Hepatocyte (in vitro differentiated cells): ENCODE data around the gene SYNGAP1. TPM values are rescaled to one million over a fixed set of nuclear protein-coding genes. Genes with fewer than 3 reads are reported as not detected.

Source experiments
- DNase-seq: peaks from one replicate; pipeline ENCODE4 v3.0.0-alpha.2; 2016; ENCODE audit warnings: low spot score
- H2AFZ ChIP-seq: fragments of 200-600 bp; sonication (generic); 2 replicates; pipeline ENCODE4 v1.6.0; 2016; ENCODE audit warnings: antibody characterized with exemption, mild to moderate bottlenecking
- H3K27ac ChIP-seq: fragments of 200-600 bp; sonication (generic); 2 replicates; pipeline ENCODE4 v1.5.1; 2016; ENCODE audit warnings: mild to moderate bottlenecking
- H3K27me3 ChIP-seq: fragments of 200-600 bp; sonication (generic); 2 replicates; pipeline ENCODE4 v1.6.1; 2016
- H3K36me3 ChIP-seq: fragments of 200-600 bp; sonication (generic); replicated peaks from 2 replicates; pipeline ENCODE4 v1.5.1; 2016; ENCODE audit warnings: low read depth; ENCODE audit not compliant: insufficient read depth
- H3K4me1 ChIP-seq: fragments of 200-600 bp; sonication (generic); 2 replicates; pipeline ENCODE4 v1.5.1; 2016; ENCODE audit warnings: mild to moderate bottlenecking, moderate library complexity; ENCODE audit not compliant: insufficient read depth
- H3K4me2 ChIP-seq: fragments of 200-600 bp; sonication (generic); 2 replicates; pipeline ENCODE4 v1.6.0; 2016
- H3K4me3 ChIP-seq: fragments of 200-600 bp; sonication (generic); 2 replicates; pipeline ENCODE4 v1.5.1; 2016; ENCODE audit warnings: mild to moderate bottlenecking
- H3K79me2 ChIP-seq: fragments of 200-600 bp; sonication (generic); 2 replicates; pipeline ENCODE4 v1.6.0; 2017; ENCODE audit warnings: mild to moderate bottlenecking
- H3K9me2 ChIP-seq: fragments of 200-600 bp; sonication (generic); replicated peaks from 2 replicates; pipeline ENCODE4 v1.6.0; 2017; ENCODE audit warnings: mild to moderate bottlenecking; ENCODE audit not compliant: insufficient read depth
- H3K9me3 ChIP-seq: fragments of 200-600 bp; sonication (generic); 2 replicates; pipeline ENCODE4 v1.5.1; 2016; ENCODE audit warnings: low read depth, mild to moderate bottlenecking
- H4K20me1 ChIP-seq: fragments of 200-600 bp; sonication (generic); 2 replicates; pipeline ENCODE4 v1.6.0; 2016; ENCODE audit warnings: mild to moderate bottlenecking; ENCODE audit not compliant: insufficient read depth, poor library complexity, severe bottlenecking
- EZH2 ChIP-seq: fragments of 200-600 bp; sonication (generic); IDR thresholded peaks from 2 replicates; pipeline ENCODE4 v1.6.1; 2016; ENCODE audit warnings: antibody characterized with exemption, mild to moderate bottlenecking, borderline replicate concordance
- EZH2phosphoT487 ChIP-seq: fragments of 200-600 bp; sonication (generic); IDR thresholded peaks from one replicate; pipeline ENCODE4 v1.6.1; 2018; ENCODE audit warnings: antibody characterized with exemption, mild to moderate bottlenecking, low read depth, moderate library complexity; ENCODE audit not compliant: unreplicated experiment, severe bottlenecking
- WGBS: methylation state at CpG from one replicate; pipeline ENCODE4 v1.1.6; 2016; ENCODE audit warnings: low lambda C conversion rate; ENCODE audit errors: missing lambda C conversion rate; 5-methylcytosine and 5-hydroxymethylcytosine counted together
- polyA plus RNA-seq: library from polyadenylated mRNA; unstranded; fragments of >200 nt; fragmentation: Nextera tagmentation; extraction: Ambion mirVana; gene quantifications from 2 replicates; pipeline ENCODE4 v1.2.1, GENCODE V29; 2016
- total RNA-seq: library from RNA; depleted of rRNA; stranded (reverse); fragments of >200 nt; gene quantifications from 2 replicates; pipeline ENCODE4 v1.2.3, GENCODE V29; 2014
- TF ChIP-seq, protein P1 (sequence below): fragments of 200-600 bp; sonication (generic); IDR thresholded peaks from 2 replicates; pipeline ENCODE4 v1.5.1; 2016; ENCODE audit warnings: antibody characterized with exemption, mild to moderate bottlenecking; ENCODE audit not compliant: poor library complexity

Gene SYNGAP1
- total and polyA plus RNA-seq, 2 experiments from 2014 or later: 5.7 to 6.6 TPM

DNA sequence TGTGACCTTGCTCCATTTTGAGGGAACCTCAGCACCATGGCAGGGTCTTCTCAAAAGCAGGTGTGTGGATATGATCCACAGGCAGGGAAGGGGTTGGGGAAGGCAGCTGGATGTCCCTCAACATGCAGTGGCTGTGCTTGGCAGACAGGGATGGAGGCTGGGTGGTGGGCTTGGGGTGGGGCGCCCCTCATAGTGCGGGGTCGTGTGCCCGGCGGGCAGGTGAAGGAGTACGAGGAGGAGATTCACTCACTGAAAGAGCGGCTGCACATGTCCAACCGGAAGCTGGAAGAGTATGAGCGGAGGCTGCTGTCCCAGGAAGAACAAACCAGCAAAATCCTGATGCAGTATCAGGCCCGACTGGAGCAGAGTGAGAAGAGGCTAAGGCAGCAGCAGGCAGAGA lies 26.5 kb downstream of the SYNGAP1 start:
- Histone ChIP-seq H3K4me2 (no peak overlapping the region), H2AFZ (no peak overlapping the region), H3K79me2 (no peaks in the 10 kb centered on the region), H3K27ac (no peak overlapping the region), H3K36me3 (no peaks in the 10 kb centered on the region), H3K9me2 (no peaks in the 10 kb centered on the region), H3K27me3 (no peaks in the 10 kb centered on the region), H4K20me1 (no peaks in the 10 kb centered on the region), H3K9me3 (no peaks in the 10 kb centered on the region), H3K4me3 (no peak overlapping the region), H3K4me1 (no peaks in the 10 kb centered on the region)
- 99% methylated on average over 8 of the region's 10 CpGs for WGBS
- TF ChIP-seq, protein P1, sequence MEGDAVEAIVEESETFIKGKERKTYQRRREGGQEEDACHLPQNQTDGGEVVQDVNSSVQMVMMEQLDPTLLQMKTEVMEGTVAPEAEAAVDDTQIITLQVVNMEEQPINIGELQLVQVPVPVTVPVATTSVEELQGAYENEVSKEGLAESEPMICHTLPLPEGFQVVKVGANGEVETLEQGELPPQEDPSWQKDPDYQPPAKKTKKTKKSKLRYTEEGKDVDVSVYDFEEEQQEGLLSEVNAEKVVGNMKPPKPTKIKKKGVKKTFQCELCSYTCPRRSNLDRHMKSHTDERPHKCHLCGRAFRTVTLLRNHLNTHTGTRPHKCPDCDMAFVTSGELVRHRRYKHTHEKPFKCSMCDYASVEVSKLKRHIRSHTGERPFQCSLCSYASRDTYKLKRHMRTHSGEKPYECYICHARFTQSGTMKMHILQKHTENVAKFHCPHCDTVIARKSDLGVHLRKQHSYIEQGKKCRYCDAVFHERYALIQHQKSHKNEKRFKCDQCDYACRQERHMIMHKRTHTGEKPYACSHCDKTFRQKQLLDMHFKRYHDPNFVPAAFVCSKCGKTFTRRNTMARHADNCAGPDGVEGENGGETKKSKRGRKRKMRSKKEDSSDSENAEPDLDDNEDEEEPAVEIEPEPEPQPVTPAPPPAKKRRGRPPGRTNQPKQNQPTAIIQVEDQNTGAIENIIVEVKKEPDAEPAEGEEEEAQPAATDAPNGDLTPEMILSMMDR: no peak
- TF ChIP-seq EZH2phosphoT487: no peak
- TF ChIP-seq EZH2: no peak
- DNase-seq: no peak

DNA sequence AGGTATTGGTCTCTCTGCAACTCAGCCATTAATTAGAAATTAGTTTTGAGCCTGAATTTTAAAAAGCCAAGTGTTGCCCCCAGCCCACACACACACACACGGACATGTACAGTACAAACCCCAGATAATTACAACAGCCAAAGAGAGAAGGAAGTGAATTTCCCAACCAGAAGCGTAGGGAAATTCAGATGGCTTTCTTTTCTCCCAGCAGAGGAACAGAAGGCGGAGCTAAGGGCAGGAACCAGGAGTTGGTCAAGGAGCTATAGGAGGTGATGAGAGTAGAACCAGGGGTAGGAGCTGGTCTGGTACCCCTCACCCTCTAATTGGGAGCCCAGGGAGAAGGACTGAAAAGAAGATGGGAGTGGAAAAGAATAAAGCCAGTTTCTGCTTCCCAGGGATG lies 30.6 kb downstream of the SYNGAP1 start:
- no peak overlapping the region for H3K4me2 ChIP-seq
- 96% methylated on average over 3 of the region's 3 CpGs for WGBS
- H3K9me2 ChIP-seq: no peaks in the 10 kb centered on the region
- no peak overlapping the region for H3K27ac ChIP-seq
- no peaks in the 10 kb centered on the region for H3K27me3 ChIP-seq
- no peaks in the 10 kb centered on the region for H3K4me1 ChIP-seq
- DNase-seq: no peak
- H4K20me1 ChIP-seq: no peaks in the 10 kb centered on the region
- H3K79me2 ChIP-seq: peaks cover 12% of the 10 kb centered on the region
- no peak overlapping the region for H3K4me3 ChIP-seq
- no peaks in the 10 kb centered on the region for H3K36me3 ChIP-seq
- H2AFZ ChIP-seq: no peak overlapping the region
- H3K9me3 ChIP-seq: no peaks in the 10 kb centered on the region
- TF ChIP-seq, protein P1: no peak
- TF ChIP-seq EZH2 (no peak), EZH2phosphoT487 (no peak)

DNA sequence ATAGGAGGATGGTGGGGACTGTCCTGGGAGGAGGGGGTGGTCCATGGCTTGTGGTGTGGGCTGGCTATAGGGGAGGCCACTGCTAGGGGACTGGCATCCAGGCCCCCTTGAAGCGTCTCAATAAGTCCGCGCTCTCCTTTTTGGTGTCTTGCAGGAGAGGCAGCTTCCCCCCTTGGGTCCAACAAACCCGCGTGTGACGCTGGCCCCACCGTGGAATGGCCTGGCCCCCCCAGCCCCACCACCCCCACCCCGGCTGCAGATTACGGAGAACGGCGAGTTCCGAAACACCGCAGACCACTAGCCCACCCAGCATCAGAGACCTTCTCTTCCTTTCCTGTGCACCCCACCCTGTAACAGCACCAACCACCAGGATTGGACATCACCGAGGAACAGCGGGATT lies 31.7 kb downstream of the SYNGAP1 start:
- H3K4me1 ChIP-seq: no peaks in the 10 kb centered on the region
- WGBS: over 99% methylated on average over 7 of the region's 15 CpGs
- TF ChIP-seq, protein P1: no peak
- TF ChIP-seq EZH2 (no peak), EZH2phosphoT487 (no peak)
- H3K9me3 ChIP-seq: no peaks in the 10 kb centered on the region
- H3K27me3 ChIP-seq: no peaks in the 10 kb centered on the region
- H4K20me1 ChIP-seq: no peaks in the 10 kb centered on the region
- H3K27ac ChIP-seq: no peak overlapping the region
- H3K36me3 ChIP-seq: no peaks in the 10 kb centered on the region
- H2AFZ ChIP-seq: no peak overlapping the region
- DNase-seq: no peak
- H3K79me2 ChIP-seq: peaks cover 21% of the 10 kb centered on the region
- H3K4me3 ChIP-seq: no peak overlapping the region
- H3K4me2 ChIP-seq: no peak overlapping the region
- H3K9me2 ChIP-seq: no peaks in the 10 kb centered on the region

DNA sequence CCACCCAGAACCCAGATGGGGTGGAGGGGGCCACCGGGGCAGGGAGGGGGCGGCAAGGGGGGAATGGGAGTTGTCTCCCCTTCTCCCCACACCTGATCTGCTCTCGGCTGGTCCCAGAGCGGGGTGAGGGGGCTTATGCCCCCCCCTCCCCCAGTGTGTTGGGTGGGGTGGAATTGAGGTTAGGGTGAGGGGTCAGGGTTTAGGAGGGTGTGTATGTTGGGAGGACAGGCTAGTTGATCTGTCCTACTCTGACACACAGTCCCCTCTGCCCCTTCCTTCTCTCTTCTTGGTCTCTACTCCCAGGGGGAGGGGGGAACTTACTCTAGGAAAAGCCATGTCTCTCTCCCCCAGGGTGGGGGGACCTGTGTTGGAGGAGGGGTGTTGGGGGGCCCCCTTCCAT lies 32.6 kb downstream of the SYNGAP1 start:
- Histone ChIP-seq H3K27ac (no peak overlapping the region), H3K79me2 (peaks cover 21% of the 10 kb centered on the region), H3K36me3 (no peaks in the 10 kb centered on the region), H3K9me2 (no peaks in the 10 kb centered on the region), H3K27me3 (no peaks in the 10 kb centered on the region), H2AFZ (no peak overlapping the region), H3K4me2 (no peak overlapping the region), H4K20me1 (no peaks in the 10 kb centered on the region), H3K4me1 (no peaks in the 10 kb centered on the region), H3K4me3 (no peak overlapping the region), H3K9me3 (no peaks in the 10 kb centered on the region)
- WGBS: no CpG with 5 or more reads among the region's 4 CpGs
- TF ChIP-seq, protein P1: no peak
- TF ChIP-seq EZH2 (no peak), EZH2phosphoT487 (no peak)
- no peak for DNase-seq
